Measurements from ENCODE around the gene LRRTM4.
"Not testable (repeated sequence)": the region's sequence is repeated elsewhere in the genome, so short reads cannot be mapped to it uniquely, and the experiment has no call there.

LRRTM4 gene

GRCh38 chr2:77085561-77085960, 436.6 kb downstream of the LRRTM4 start:
- no peaks in the 10 kb centered on the region for H3K4me1 ChIP-seq (ENCODE audit: control extremely low read depth in 1 of 4, control insufficient read depth in 4 of 4, insufficient read depth in 4 of 4, low read length in 3 of 4)
- no peaks in the 10 kb centered on the region for H3K9me3 ChIP-seq (ENCODE audit: control extremely low read depth in 1 of 5, control insufficient read depth in 4 of 5, insufficient read depth in 2 of 5, low read depth in 1 of 5, low read length in 4 of 5)
- H3K36me3 ChIP-seq (ENCODE audit: control insufficient read depth in 4 of 4, insufficient read depth in 4 of 4, low read length in 3 of 4) = no peaks in the 10 kb centered on the region
- ChIA-PET CTCF (no interaction called here), POLR2A (no interaction called here)
- peaks cover 0 to 10% (median 3%) of the 10 kb centered on the region in 5 experiments for H3K27me3 ChIP-seq (replicated peaks in 2 of 5; ENCODE audit: control insufficient read depth in 4 of 5, insufficient read depth in 5 of 5, low read length in 4 of 5)
- WGBS (ENCODE audit: insufficient coverage) = 88% methylated on average over 3 of the region's 3 CpGs
- no peak overlapping the region for H3K27ac ChIP-seq (ENCODE audit: insufficient read depth in 1 of 2, low read depth in 1 of 2, low read length in 2 of 2, poor library complexity in 1 of 2, severe bottlenecking in 2 of 2)
- DNase-seq = no peak
- H3K4me3 ChIP-seq (ENCODE audit: control insufficient read depth in 1 of 7, extremely low read depth in 1 of 7, insufficient read depth in 4 of 7, low read depth in 2 of 7, low read length in 6 of 7) = no peak overlapping the region

DNA sequence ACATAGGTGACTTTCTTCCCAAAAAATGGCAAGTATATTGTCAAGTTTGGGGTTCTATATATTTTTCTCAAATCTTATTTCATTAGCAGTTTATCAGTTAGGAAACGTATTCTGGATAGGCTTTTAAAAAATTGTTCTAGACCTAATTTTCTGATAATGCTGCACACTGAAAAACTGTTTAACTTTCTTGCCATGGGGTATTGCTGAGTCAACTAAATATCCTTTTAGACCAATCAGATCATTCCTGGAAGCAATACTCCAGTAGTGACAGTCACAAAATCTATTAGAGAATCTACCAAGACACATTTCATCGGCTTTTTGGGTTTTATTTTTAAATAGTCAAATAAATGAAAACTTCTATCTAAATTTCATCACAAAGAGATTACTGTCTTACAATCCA, 440.6 kb downstream of the LRRTM4 start:
- no peak for DNase-seq
- no peaks in the 10 kb centered on the region for H3K9me3 ChIP-seq (ENCODE audit: control extremely low read depth in 1 of 5, control insufficient read depth in 4 of 5, insufficient read depth in 2 of 5, low read depth in 1 of 5, low read length in 4 of 5)
- H3K27ac ChIP-seq (ENCODE audit: insufficient read depth in 1 of 2, low read depth in 1 of 2, low read length in 2 of 2, poor library complexity in 1 of 2, severe bottlenecking in 2 of 2) = no peak overlapping the region
- no peaks in the 10 kb centered on the region for H3K27me3 ChIP-seq (replicated peaks in 2 of 5; ENCODE audit: control insufficient read depth in 4 of 5, insufficient read depth in 5 of 5, low read length in 4 of 5)
- ChIA-PET CTCF (no interaction called here), POLR2A (no interaction called here)
- no peaks in the 10 kb centered on the region for H3K4me1 ChIP-seq (ENCODE audit: control extremely low read depth in 1 of 4, control insufficient read depth in 4 of 4, insufficient read depth in 4 of 4, low read length in 3 of 4)
- H3K36me3 ChIP-seq (ENCODE audit: control insufficient read depth in 4 of 4, insufficient read depth in 4 of 4, low read length in 3 of 4) = no peaks in the 10 kb centered on the region
- no CpG with 5 or more reads among the region's 2 CpGs for WGBS (ENCODE audit: insufficient coverage)
- no peak overlapping the region for H3K4me3 ChIP-seq (ENCODE audit: control insufficient read depth in 1 of 7, extremely low read depth in 1 of 7, insufficient read depth in 4 of 7, low read depth in 2 of 7, low read length in 6 of 7)

GRCh38 chr2:77064324-77064723, 457.9 kb downstream of the LRRTM4 start:
- H3K36me3 ChIP-seq (ENCODE audit: control insufficient read depth in 4 of 4, insufficient read depth in 4 of 4, low read length in 3 of 4) = no peaks in the 10 kb centered on the region
- no peaks in the 10 kb centered on the region for H3K4me1 ChIP-seq (ENCODE audit: control extremely low read depth in 1 of 4, control insufficient read depth in 4 of 4, insufficient read depth in 4 of 4, low read length in 3 of 4)
- no peaks in the 10 kb centered on the region for H3K9me3 ChIP-seq (ENCODE audit: control extremely low read depth in 1 of 5, control insufficient read depth in 4 of 5, insufficient read depth in 2 of 5, low read depth in 1 of 5, low read length in 4 of 5)
- CTCF ChIA-PET = no interaction called here
- H3K4me3 ChIP-seq (ENCODE audit: control insufficient read depth in 1 of 7, extremely low read depth in 1 of 7, insufficient read depth in 4 of 7, low read depth in 2 of 7, low read length in 6 of 7) = no peak overlapping the region
- no peaks in the 10 kb centered on the region for H3K27me3 ChIP-seq (replicated peaks in 2 of 5; ENCODE audit: control insufficient read depth in 4 of 5, insufficient read depth in 5 of 5, low read length in 4 of 5)
- POLR2A ChIA-PET = no interaction called here
- H3K27ac ChIP-seq (ENCODE audit: insufficient read depth in 1 of 2, low read depth in 1 of 2, low read length in 2 of 2, poor library complexity in 1 of 2, severe bottlenecking in 2 of 2) = no peak overlapping the region
- no CpG with 5 or more reads among the region's 1 CpG for whole genome bisulfite sequencing (ENCODE audit: insufficient coverage)
- no peak for DNase-seq

DNA sequence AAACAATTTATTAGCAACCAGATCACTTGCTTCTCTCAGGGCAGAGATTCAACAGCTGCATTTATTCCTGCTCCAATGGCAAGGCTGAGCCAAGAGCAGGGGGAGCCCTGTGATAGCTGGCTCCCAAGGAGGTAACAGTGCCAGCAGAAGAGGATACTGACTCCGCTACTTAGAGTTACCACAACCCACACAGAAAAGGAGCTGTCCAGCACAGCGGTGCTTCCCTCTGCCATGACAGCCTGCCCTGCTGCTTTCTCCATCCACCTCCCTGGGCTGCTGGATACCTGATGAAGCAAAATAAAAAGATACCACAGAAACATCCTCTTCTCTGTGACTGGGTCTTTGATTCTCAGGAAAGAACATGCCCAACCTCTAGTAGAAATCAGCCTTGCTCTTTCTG, 467.2 kb downstream of the LRRTM4 start:
- H3K4me3 ChIP-seq (ENCODE audit: control insufficient read depth in 1 of 7, extremely low read depth in 1 of 7, insufficient read depth in 4 of 7, low read depth in 2 of 7, low read length in 6 of 7) = no peak overlapping the region
- H3K9me3 ChIP-seq (ENCODE audit: control extremely low read depth in 1 of 5, control insufficient read depth in 4 of 5, insufficient read depth in 2 of 5, low read depth in 1 of 5, low read length in 4 of 5) = no peaks in the 10 kb centered on the region
- no peak overlapping the region for H3K27ac ChIP-seq (ENCODE audit: insufficient read depth in 1 of 2, low read depth in 1 of 2, low read length in 2 of 2, poor library complexity in 1 of 2, severe bottlenecking in 2 of 2)
- H3K4me1 ChIP-seq (ENCODE audit: control extremely low read depth in 1 of 4, control insufficient read depth in 4 of 4, insufficient read depth in 4 of 4, low read length in 3 of 4) = no peaks in the 10 kb centered on the region
- ChIA-PET CTCF (no interaction called here), POLR2A (no interaction called here)
- no peak for DNase-seq
- WGBS (ENCODE audit: insufficient coverage) = 89% methylated on average over 2 of the region's 2 CpGs
- H3K27me3 ChIP-seq (replicated peaks in 2 of 5; ENCODE audit: control insufficient read depth in 4 of 5, insufficient read depth in 5 of 5, low read length in 4 of 5) = no peaks in the 10 kb centered on the region
- H3K36me3 ChIP-seq (ENCODE audit: control insufficient read depth in 4 of 4, insufficient read depth in 4 of 4, low read length in 3 of 4) = no peaks in the 10 kb centered on the region

GRCh38 chr2:77046339-77046738, 475.8 kb downstream of the LRRTM4 start:
- Histone ChIP-seq H3K27ac (ENCODE audit: insufficient read depth in 1 of 2, low read depth in 1 of 2, low read length in 2 of 2, poor library complexity in 1 of 2, severe bottlenecking in 2 of 2) (no peak overlapping the region), H3K4me3 (ENCODE audit: control insufficient read depth in 1 of 7, extremely low read depth in 1 of 7, insufficient read depth in 4 of 7, low read depth in 2 of 7, low read length in 6 of 7) (no peak overlapping the region), H3K9me3 (ENCODE audit: control extremely low read depth in 1 of 5, control insufficient read depth in 4 of 5, insufficient read depth in 2 of 5, low read depth in 1 of 5, low read length in 4 of 5) (no peaks in the 10 kb centered on the region), H3K36me3 (ENCODE audit: control insufficient read depth in 4 of 4, insufficient read depth in 4 of 4, low read length in 3 of 4) (no peaks in the 10 kb centered on the region), H3K4me1 (ENCODE audit: control extremely low read depth in 1 of 4, control insufficient read depth in 4 of 4, insufficient read depth in 4 of 4, low read length in 3 of 4) (no peaks in the 10 kb centered on the region), H3K27me3 (replicated peaks in 2 of 5; ENCODE audit: control insufficient read depth in 4 of 5, insufficient read depth in 5 of 5, low read length in 4 of 5) (no peaks in the 10 kb centered on the region)
- CTCF ChIA-PET = no interaction called here
- POLR2A ChIA-PET = no interaction called here
- WGBS (ENCODE audit: insufficient coverage) = 86% methylated on average over 1 of the region's 1 CpG
- DNase-seq = no peak

DNA sequence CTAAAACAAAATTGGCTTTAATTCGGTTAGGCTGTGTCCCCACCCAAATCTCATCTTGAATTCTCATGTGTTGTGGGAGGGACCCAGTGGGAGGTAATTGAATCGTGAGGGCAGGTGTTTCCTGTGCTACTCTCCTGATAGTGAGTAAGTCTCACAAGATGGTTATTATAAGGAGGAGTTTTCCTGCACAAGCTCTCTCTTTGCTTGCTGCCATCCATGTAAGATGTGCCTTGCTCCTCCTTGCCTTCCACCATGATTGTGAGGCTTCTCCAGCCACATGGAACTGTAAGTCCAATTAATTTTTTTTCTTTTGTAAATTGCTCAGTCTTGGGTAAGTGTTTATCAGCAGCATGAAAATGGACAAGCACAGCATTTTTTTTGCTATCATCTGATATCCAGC, 476.7 kb downstream of the LRRTM4 start:
- H3K9me3 ChIP-seq (ENCODE audit: control extremely low read depth in 1 of 5, control insufficient read depth in 4 of 5, insufficient read depth in 2 of 5, low read depth in 1 of 5, low read length in 4 of 5); H3K27me3 ChIP-seq (replicated peaks in 2 of 5; ENCODE audit: control insufficient read depth in 4 of 5, insufficient read depth in 5 of 5, low read length in 4 of 5); H3K4me1 ChIP-seq (ENCODE audit: control extremely low read depth in 1 of 4, control insufficient read depth in 4 of 4, insufficient read depth in 4 of 4, low read length in 3 of 4); H3K4me3 ChIP-seq (ENCODE audit: control insufficient read depth in 1 of 7, extremely low read depth in 1 of 7, insufficient read depth in 4 of 7, low read depth in 2 of 7, low read length in 6 of 7); CTCF ChIA-PET; H3K27ac ChIP-seq (ENCODE audit: insufficient read depth in 1 of 2, low read depth in 1 of 2, low read length in 2 of 2, poor library complexity in 1 of 2, severe bottlenecking in 2 of 2); DNase-seq; POLR2A ChIA-PET; H3K36me3 ChIP-seq (ENCODE audit: control insufficient read depth in 4 of 4, insufficient read depth in 4 of 4, low read length in 3 of 4): not testable (repeated sequence)
- no CpG with 5 or more reads among the region's 2 CpGs for WGBS (ENCODE audit: insufficient coverage)

- CTCF ChIA-PET = no interaction called here
- no peak for DNase-seq
Measured at GRCh38 chr2:77034445-77034844, 487.7 kb downstream of the LRRTM4 start.

DNA sequence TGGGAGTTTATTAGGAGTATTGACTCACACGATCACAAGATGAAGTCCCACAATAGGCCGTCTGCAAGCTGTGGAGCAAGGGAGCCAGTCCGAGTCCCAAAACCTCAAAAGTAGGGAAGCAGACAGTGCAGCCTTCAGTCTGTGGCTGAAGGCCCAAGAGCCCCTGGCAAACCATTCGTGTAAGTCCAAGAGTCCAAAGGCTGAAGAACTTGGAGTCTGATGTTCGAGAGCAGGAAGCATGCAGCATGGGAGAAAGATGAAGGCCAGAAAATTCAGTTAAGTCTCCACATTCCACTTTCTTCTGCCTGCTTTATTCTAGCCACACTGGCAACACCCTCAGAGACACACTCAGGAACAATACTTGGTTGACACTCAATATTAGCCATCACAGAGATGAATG, 492.9 kb downstream of the LRRTM4 start:
- H3K27ac ChIP-seq (ENCODE audit: insufficient read depth in 1 of 2, low read depth in 1 of 2, low read length in 2 of 2, poor library complexity in 1 of 2, severe bottlenecking in 2 of 2); H3K4me1 ChIP-seq (ENCODE audit: control extremely low read depth in 1 of 4, control insufficient read depth in 4 of 4, insufficient read depth in 4 of 4, low read length in 3 of 4); CTCF ChIA-PET; H3K27me3 ChIP-seq (replicated peaks in 2 of 5; ENCODE audit: control insufficient read depth in 4 of 5, insufficient read depth in 5 of 5, low read length in 4 of 5); DNase-seq; H3K9me3 ChIP-seq (ENCODE audit: control extremely low read depth in 1 of 5, control insufficient read depth in 4 of 5, insufficient read depth in 2 of 5, low read depth in 1 of 5, low read length in 4 of 5); H3K36me3 ChIP-seq (ENCODE audit: control insufficient read depth in 4 of 4, insufficient read depth in 4 of 4, low read length in 3 of 4); POLR2A ChIA-PET; H3K4me3 ChIP-seq (ENCODE audit: control insufficient read depth in 1 of 7, extremely low read depth in 1 of 7, insufficient read depth in 4 of 7, low read depth in 2 of 7, low read length in 6 of 7): not testable (repeated sequence)
- 93% methylated on average over 5 of the region's 5 CpGs for WGBS (ENCODE audit: insufficient coverage)

More at GRCh38 chr2:77034445-77034844, 487.7 kb downstream of the LRRTM4 start:
- Histone ChIP-seq H3K27me3 (replicated peaks in 2 of 5; ENCODE audit: control insufficient read depth in 4 of 5, insufficient read depth in 5 of 5, low read length in 4 of 5) (no peaks in the 10 kb centered on the region), H3K4me1 (ENCODE audit: control extremely low read depth in 1 of 4, control insufficient read depth in 4 of 4, insufficient read depth in 4 of 4, low read length in 3 of 4) (no peaks in the 10 kb centered on the region), H3K9me3 (ENCODE audit: control extremely low read depth in 1 of 5, control insufficient read depth in 4 of 5, insufficient read depth in 2 of 5, low read depth in 1 of 5, low read length in 4 of 5) (no peaks in the 10 kb centered on the region), H3K4me3 (ENCODE audit: control insufficient read depth in 1 of 7, extremely low read depth in 1 of 7, insufficient read depth in 4 of 7, low read depth in 2 of 7, low read length in 6 of 7) (no peak overlapping the region), H3K36me3 (ENCODE audit: control insufficient read depth in 4 of 4, insufficient read depth in 4 of 4, low read length in 3 of 4) (no peaks in the 10 kb centered on the region), H3K27ac (ENCODE audit: insufficient read depth in 1 of 2, low read depth in 1 of 2, low read length in 2 of 2, poor library complexity in 1 of 2, severe bottlenecking in 2 of 2) (no peak overlapping the region)
- 20% methylated on average over 1 of the region's 4 CpGs for WGBS (ENCODE audit: insufficient coverage)
- POLR2A ChIA-PET = no interaction called here
